Naive thymus-derived CD4-positive, alpha-beta T cell (primary cell): ENCODE measurements around the gene MARCO. TPM values are rescaled to one million over a fixed set of nuclear protein-coding genes. Genes with fewer than 3 reads are reported as not detected.

Experiments used
- ATAC-seq: fragments of 150-1000 bp; cut with Tn5 transposase; 2 replicates; pipeline ENCODE4 v1.10.0; 2021; ENCODE audit warnings: mild to moderate bottlenecking, moderate library complexity
- CTCF ChIA-PET: fragments of 350-600 bp; sonication (Branson Sonifier 250); formaldehyde crosslinking; loops from one replicate; lab custom pipeline; 2021; ENCODE audit warnings: antibody characterized with exemption; lab: Charles Lee
- POLR2A ChIA-PET: fragments of 350-600 bp; sonication (Branson Sonifier 250); formaldehyde crosslinking; loops from one replicate; lab custom pipeline; 2021; ENCODE audit warnings: antibody characterized with exemption, inconsistent platforms; lab: Charles Lee
- DNase-seq, 9 donors: peaks; one replicate each; pipeline versions ENCODE4 v3.0.0 to v3.0.0-alpha.2; 2020 to 2022; ENCODE audit warnings: mixed read lengths in 1 of 9
- H3K27ac ChIP-seq: one replicate; pipeline ENCODE4 v1.7.0; 2013; ENCODE audit warnings: mild to moderate bottlenecking, low read depth, low read length, moderate library complexity
- H3K27me3 ChIP-seq, 2 donors: one replicate each; pipeline ENCODE4 v1.7.0; 2013; ENCODE audit warnings: low read length in 2 of 2, mild to moderate bottlenecking in 2 of 2, moderate library complexity in 2 of 2; ENCODE audit not compliant: control insufficient read depth in 2 of 2, insufficient read depth in 2 of 2
- H3K36me3 ChIP-seq, 3 experiments: 1 replicate in 2 of 3; 2 replicates in 1 of 3; pipeline ENCODE4 v1.7.0; 2013; ENCODE audit warnings: low read length in 3 of 3, mild to moderate bottlenecking in 3 of 3, moderate library complexity in 1 of 3; ENCODE audit not compliant: insufficient read depth in 3 of 3, control insufficient read depth in 2 of 3
- H3K4me1 ChIP-seq, 2 donors: one replicate each; pipeline ENCODE4 v1.7.0; 2013; ENCODE audit warnings: low read length in 2 of 2, mild to moderate bottlenecking in 2 of 2, moderate library complexity in 1 of 2; ENCODE audit not compliant: control insufficient read depth in 2 of 2, insufficient read depth in 2 of 2
- H3K4me3 ChIP-seq: 2 replicates; pipeline ENCODE4 v1.7.0; 2013; ENCODE audit warnings: mild to moderate bottlenecking, low read length
- H3K9me3 ChIP-seq, 3 experiments: 1 replicate in 2 of 3; 2 replicates in 1 of 3; pipeline ENCODE4 v1.7.0; 2013; ENCODE audit warnings: low read length in 3 of 3; ENCODE audit not compliant: control insufficient read depth in 2 of 3
- H3K27ac Mint-ChIP-seq, 9 donors: one replicate each; pipeline ENCODE4 v1.8.0; 2020 to 2022; ENCODE audit warnings: mixed read lengths in 9 of 9, mild to moderate bottlenecking in 8 of 9, moderate library complexity in 5 of 9, inconsistent platforms in 2 of 9
- H3K27me3 Mint-ChIP-seq, 5 donors: one replicate each; pipeline ENCODE4 v1.8.0; 2021 to 2022; ENCODE audit warnings: mixed read lengths in 5 of 5, mild to moderate bottlenecking in 1 of 5
- H3K36me3 Mint-ChIP-seq, 5 donors: one replicate each; pipeline ENCODE4 v1.8.0; 2020 to 2022; ENCODE audit warnings: mixed read lengths in 5 of 5, mild to moderate bottlenecking in 3 of 5, inconsistent platforms in 1 of 5
- H3K4me1 Mint-ChIP-seq, 7 donors: one replicate each; pipeline ENCODE4 v1.8.0; 2020 to 2022; ENCODE audit warnings: mixed read lengths in 7 of 7, mild to moderate bottlenecking in 3 of 7, inconsistent platforms in 1 of 7
- H3K4me3 Mint-ChIP-seq, 10 donors: one replicate each; pipeline ENCODE4 v1.8.0; 2020 to 2022; ENCODE audit warnings: mild to moderate bottlenecking in 10 of 10, mixed read lengths in 10 of 10, moderate library complexity in 6 of 10, inconsistent platforms in 2 of 10
- H3K9me3 Mint-ChIP-seq, 11 donors: one replicate each; pipeline ENCODE4 v1.8.0; 2020 to 2022; ENCODE audit warnings: mixed read lengths in 11 of 11, mild to moderate bottlenecking in 4 of 11, inconsistent platforms in 1 of 11, moderate library complexity in 1 of 11
- intact Hi-C, 2 donors: fragments of 100-400 bp; cut with micrococcal nuclease; formaldehyde crosslinking; loops; one replicate each; pipeline ENCODE4 v1.15.1; 2023
- polyA plus RNA-seq, 2 donors: library from polyadenylated mRNA; unstranded; fragments of 300-500 nt; fragmentation: Illumina TruSeq; gene quantifications; one replicate each; pipeline ENCODE4 v1.2.3, GENCODE V29; 2021
- total RNA-seq, 6 experiments: library from RNA in 5 of 6; stranded (reverse) in 5 of 6; gene quantifications; 1 replicate in 5 of 6; 2 replicates in 1 of 6; pipeline ENCODE4 v1.2.3 and lab custom pipeline; 2021 to 2026

MARCO gene
- total and polyA plus RNA-seq, 7 experiments from 2014 or later = 0.48 to 2.6 TPM; not detected in 5

DNA sequence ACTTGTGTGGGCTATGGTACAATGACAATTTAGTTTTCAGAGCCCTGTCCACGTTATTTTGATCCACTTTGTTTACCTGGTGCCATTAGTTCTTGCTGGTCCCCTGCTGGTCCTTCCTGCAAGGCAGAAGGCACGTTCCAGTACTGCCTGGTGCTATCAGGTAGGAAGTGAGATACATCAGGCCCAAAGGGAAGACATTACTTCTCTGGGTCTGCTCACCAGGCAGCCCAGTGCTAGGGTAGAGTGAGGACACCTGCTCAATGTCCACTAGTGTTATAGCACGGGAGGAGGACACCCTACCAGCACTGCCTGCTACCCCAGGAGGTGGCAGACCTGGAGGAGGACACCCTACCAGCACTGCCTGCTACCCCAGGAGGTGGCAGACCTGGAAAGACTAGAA, 23.7 kb downstream of the MARCO start:
- Histone ChIP-seq H3K27ac (no peak overlapping the region), H3K4me3 (no peak overlapping the region), H3K9me3 (no peaks in the 10 kb centered on the region), H3K27me3 (no peaks in the 10 kb centered on the region), H3K4me1 (no peaks in the 10 kb centered on the region), H3K36me3 (no peaks in the 10 kb centered on the region)
- ChIA-PET POLR2A (interaction anchor here (0.5 kb wide), 1 partner anchor 729 kb away, joined by 3 read pairs; no protein-coding TSS in a partner anchor), CTCF (no interaction called here)
- H3K9me3 Mint-ChIP-seq = peaks cover 0 to 3% (median 0%) of the 10 kb centered on the region in 11 donors
- H3K4me3 Mint-ChIP-seq = no peak overlapping the region
- H3K36me3 Mint-ChIP-seq = no peaks in the 10 kb centered on the region
- peaks cover 2 to 9% (median 7%) of the 10 kb centered on the region in 5 donors for H3K27me3 Mint-ChIP-seq
- H3K4me1 Mint-ChIP-seq = peaks cover 0 to 4% (median 0%) of the 10 kb centered on the region in 7 donors
- intact Hi-C loops = no loop called here
- no peak overlapping the region for H3K27ac Mint-ChIP-seq
- no peak for ATAC-seq
- no peak for DNase-seq

GRCh38 chr2:118967124-118967880, 25.3 kb downstream of the MARCO start:
- Mint-ChIP-seq H3K36me3 (no peaks in the 10 kb centered on the region), H3K4me3 (no peak overlapping the region), H3K9me3 (no peaks in the 10 kb centered on the region), H3K27ac (no peak overlapping the region), H3K27me3 (peaks cover 0 to 10% (median 7%) of the 10 kb centered on the region in 5 donors), H3K4me1 (peaks cover 0 to 8% (median 0%) of the 10 kb centered on the region in 7 donors)
- intact Hi-C loops = no loop called here
- Histone ChIP-seq H3K36me3 (no peaks in the 10 kb centered on the region), H3K27me3 (no peaks in the 10 kb centered on the region), H3K4me3 (no peak overlapping the region), H3K27ac (no peak overlapping the region), H3K4me1 (no peaks in the 10 kb centered on the region), H3K9me3 (no peaks in the 10 kb centered on the region)
- POLR2A ChIA-PET = interaction anchor here (0.6 kb wide), 1 partner anchor 199 kb away, joined by 3 read pairs; no protein-coding TSS in a partner anchor
- ATAC-seq (no peak), DNase-seq (no peak)
- CTCF ChIA-PET = no interaction called here

DNA sequence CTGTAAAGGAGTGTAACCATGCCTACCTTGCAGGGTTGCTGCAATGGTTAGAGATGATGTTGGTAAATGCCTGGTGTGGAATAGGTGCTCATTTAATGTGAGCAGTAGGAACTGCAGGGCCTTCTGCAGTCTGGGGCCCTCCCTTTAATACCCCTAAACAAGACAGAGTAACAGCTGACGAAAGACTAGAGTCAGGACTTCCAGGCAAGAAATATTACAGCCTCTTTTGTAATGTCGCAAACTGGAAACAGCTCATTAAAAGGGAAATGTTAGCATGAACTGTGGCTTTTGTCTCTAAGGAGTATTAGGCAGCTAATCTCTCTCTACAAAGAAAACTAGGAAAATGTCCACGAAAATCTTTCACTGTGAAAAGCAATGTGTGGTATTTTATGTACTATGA, 26.0 kb downstream of the MARCO start:
- H3K27me3 Mint-ChIP-seq = peaks cover 0 to 13% (median 7%) of the 10 kb centered on the region in 5 donors
- POLR2A ChIA-PET = no interaction called here
- peaks cover 0 to 8% (median 0%) of the 10 kb centered on the region in 7 donors for H3K4me1 Mint-ChIP-seq
- Histone ChIP-seq H3K9me3 (no peaks in the 10 kb centered on the region), H3K27me3 (no peaks in the 10 kb centered on the region), H3K36me3 (no peaks in the 10 kb centered on the region), H3K4me1 (no peaks in the 10 kb centered on the region), H3K4me3 (no peak overlapping the region), H3K27ac (no peak overlapping the region)
- H3K4me3 Mint-ChIP-seq = no peak overlapping the region
- H3K9me3 Mint-ChIP-seq = no peaks in the 10 kb centered on the region
- H3K27ac Mint-ChIP-seq = no peak overlapping the region
- intact Hi-C loops = no loop called here
- CTCF ChIA-PET = no interaction called here
- ATAC-seq (no peak), DNase-seq (no peak)
- no peaks in the 10 kb centered on the region for H3K36me3 Mint-ChIP-seq

- no peak for DNase-seq
- CTCF ChIA-PET = no interaction called here
- no peaks in the 10 kb centered on the region for H3K9me3 Mint-ChIP-seq
- H3K9me3 ChIP-seq = no peaks in the 10 kb centered on the region
- no peaks in the 10 kb centered on the region for H3K36me3 ChIP-seq
- no peak for ATAC-seq
- peaks cover 0 to 8% (median 0%) of the 10 kb centered on the region in 7 donors for H3K4me1 Mint-ChIP-seq
- intact Hi-C loops = no loop called here
- no peak overlapping the region for H3K27ac ChIP-seq
- POLR2A ChIA-PET = no interaction called here
- no peak overlapping the region for H3K4me3 Mint-ChIP-seq
- peaks cover 0 to 14% (median 9%) of the 10 kb centered on the region in 5 donors for H3K27me3 Mint-ChIP-seq
- no peaks in the 10 kb centered on the region for H3K36me3 Mint-ChIP-seq
- H3K4me3 ChIP-seq = no peak overlapping the region
- no peak overlapping the region for H3K27ac Mint-ChIP-seq
- H3K27me3 ChIP-seq = no peaks in the 10 kb centered on the region
- no peaks in the 10 kb centered on the region for H3K4me1 ChIP-seq
Observed at GRCh38 chr2:118968961-118969733, 27.2 kb downstream of the MARCO start.

DNA sequence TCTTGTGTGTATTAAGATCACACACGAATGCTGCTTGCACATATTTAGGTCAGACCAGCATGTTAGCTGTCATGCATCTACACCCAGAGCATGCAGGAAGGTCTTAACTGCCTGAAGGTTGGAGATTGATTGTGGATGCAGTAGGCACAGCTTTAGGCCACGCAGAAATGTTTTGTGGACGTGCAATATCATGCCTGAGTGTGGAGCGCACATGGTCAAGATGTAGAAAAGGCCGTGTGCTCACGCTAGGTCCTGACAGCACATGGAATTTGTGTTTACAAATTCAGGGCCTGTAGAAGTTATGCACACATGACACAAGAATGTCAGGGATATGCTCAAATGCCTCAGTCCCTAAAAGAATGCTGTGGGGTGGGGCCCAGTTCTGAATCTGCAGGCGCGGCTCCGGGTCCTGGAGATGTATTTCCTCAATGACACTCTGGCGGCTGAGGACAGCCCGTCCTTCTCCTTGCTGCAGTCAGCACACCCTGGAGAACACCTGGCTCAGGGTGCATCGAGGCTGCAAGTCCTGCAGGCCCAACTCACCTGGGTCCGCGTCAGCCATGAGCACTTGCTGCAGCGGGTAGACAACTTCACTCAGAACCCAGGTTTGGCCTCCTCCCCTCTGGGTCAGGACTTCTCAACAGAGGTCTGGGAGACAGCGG, 27.9 kb downstream of the MARCO start:
- no peaks in the 10 kb centered on the region for H3K9me3 ChIP-seq
- no peak overlapping the region for H3K27ac Mint-ChIP-seq

DNA sequence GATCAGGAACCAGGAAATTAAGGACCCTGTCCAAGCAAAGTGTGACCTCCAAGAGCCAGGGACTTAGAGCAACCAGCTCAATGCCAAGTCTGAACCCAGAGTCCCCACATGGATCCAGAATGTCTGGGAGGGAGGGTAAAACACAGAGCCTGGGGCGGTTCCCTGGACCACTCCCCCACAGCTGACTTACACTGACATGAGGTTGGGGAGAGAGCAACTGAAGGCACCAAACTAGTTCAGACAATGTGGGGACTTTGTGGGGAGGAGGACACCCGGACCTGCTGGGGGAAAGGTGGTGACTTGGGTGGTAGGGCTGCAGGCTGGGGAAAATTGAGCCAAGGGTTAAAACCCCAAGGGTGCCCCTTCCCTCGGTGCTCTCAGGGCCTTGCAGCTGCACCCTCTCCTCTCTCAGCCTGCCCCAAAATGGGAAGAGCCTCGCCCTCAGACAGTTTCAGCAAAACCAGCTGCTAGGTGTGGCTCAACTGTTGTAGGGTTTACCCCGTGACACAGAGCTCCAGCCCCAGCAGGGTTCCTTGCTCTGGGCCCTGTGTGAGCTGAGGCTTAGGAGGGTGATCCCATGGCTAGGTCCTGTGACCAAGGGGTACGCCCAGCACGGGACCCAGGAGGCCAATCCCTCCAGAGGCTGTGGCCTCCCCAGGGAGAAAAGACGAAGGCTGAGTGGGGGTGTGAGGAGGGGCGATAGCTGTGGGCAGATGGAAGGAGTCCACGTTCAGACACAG, 28.6 kb downstream of the MARCO start:
- H3K9me3 ChIP-seq = no peaks in the 10 kb centered on the region
- no peak overlapping the region for H3K27ac ChIP-seq
- DNase-seq (no peak), ATAC-seq (peak; percentile 79)
- Mint-ChIP-seq H3K4me3 (no peak overlapping the region), H3K9me3 (no peaks in the 10 kb centered on the region), H3K4me1 (peaks cover 0 to 10% (median 0%) of the 10 kb centered on the region in 7 donors), H3K27me3 (peaks cover 0 to 22% (median 15%) of the 10 kb centered on the region in 5 donors), H3K27ac (peak overlapping the region in 1 of 9 donors; percentile 42), H3K36me3 (no peaks in the 10 kb centered on the region)
- H3K4me1 ChIP-seq = no peaks in the 10 kb centered on the region
- no peaks in the 10 kb centered on the region for H3K36me3 ChIP-seq
- no peaks in the 10 kb centered on the region for H3K27me3 ChIP-seq
- ChIA-PET POLR2A (no interaction called here), CTCF (interaction anchor here (0.7 kb wide), 1 partner anchor 93 kb away, joined by 3 read pairs; no protein-coding TSS in a partner anchor)
- intact Hi-C loops = no loop called here
- no peak overlapping the region for H3K4me3 ChIP-seq

More for the DNA sequence above, 27.9 kb downstream of the MARCO start:
- ATAC-seq (no peak), DNase-seq (no peak)
- no peak overlapping the region for H3K27ac ChIP-seq
- H3K4me1 Mint-ChIP-seq = peaks cover 0 to 10% (median 0%) of the 10 kb centered on the region in 7 donors
- H3K4me3 Mint-ChIP-seq = no peak overlapping the region
- H3K4me3 ChIP-seq = no peak overlapping the region
- CTCF ChIA-PET = no interaction called here
- H3K27me3 ChIP-seq = no peaks in the 10 kb centered on the region
- H3K27me3 Mint-ChIP-seq = peaks cover 0 to 17% (median 11%) of the 10 kb centered on the region in 5 donors
- H3K36me3 Mint-ChIP-seq = no peaks in the 10 kb centered on the region
- intact Hi-C loops = no loop called here
- H3K4me1 ChIP-seq = no peaks in the 10 kb centered on the region
- no peaks in the 10 kb centered on the region for H3K36me3 ChIP-seq
- H3K9me3 Mint-ChIP-seq = no peaks in the 10 kb centered on the region
- POLR2A ChIA-PET = no interaction called here
